ENCODE measurements around the gene RAB14.

RAB14 gene

DNA sequence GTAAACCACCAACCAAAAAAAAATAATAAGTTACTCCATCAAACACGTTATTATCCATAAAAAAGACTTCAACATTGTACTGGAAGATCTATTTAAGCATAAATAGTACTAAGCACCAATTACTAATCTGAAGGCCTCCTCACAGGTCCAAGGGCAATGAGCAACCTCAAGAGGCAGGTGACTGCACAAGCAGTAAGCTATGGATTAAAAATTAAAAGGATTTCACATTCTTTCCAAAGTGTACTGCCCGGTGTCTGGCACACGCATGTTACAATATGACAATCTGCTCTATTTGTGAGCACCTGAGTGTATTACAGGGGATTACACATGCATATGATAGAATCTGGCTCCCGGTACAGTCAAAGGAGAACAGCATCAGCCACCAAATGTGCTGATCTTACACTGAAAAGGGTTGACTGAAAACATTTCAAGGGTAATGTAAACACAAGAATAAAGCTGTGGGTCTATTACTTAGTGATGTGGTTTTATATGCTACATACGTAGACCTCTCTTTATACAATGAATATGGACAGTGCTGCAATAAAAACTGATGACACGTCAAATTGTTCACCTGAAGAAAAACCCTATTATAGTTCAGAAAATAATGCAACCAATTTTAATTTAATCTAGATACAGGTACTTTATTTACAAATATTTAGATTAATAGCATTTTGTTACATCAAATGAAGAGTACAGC is 22.8 kb downstream of the RAB14 start:
- TF ChIP-seq, protein P1, sequence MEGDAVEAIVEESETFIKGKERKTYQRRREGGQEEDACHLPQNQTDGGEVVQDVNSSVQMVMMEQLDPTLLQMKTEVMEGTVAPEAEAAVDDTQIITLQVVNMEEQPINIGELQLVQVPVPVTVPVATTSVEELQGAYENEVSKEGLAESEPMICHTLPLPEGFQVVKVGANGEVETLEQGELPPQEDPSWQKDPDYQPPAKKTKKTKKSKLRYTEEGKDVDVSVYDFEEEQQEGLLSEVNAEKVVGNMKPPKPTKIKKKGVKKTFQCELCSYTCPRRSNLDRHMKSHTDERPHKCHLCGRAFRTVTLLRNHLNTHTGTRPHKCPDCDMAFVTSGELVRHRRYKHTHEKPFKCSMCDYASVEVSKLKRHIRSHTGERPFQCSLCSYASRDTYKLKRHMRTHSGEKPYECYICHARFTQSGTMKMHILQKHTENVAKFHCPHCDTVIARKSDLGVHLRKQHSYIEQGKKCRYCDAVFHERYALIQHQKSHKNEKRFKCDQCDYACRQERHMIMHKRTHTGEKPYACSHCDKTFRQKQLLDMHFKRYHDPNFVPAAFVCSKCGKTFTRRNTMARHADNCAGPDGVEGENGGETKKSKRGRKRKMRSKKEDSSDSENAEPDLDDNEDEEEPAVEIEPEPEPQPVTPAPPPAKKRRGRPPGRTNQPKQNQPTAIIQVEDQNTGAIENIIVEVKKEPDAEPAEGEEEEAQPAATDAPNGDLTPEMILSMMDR (IDR thresholded peaks at IDR 0.05; ENCODE audit: low read depth, low read length): no peak
- Histone ChIP-seq H3K4me3 (ENCODE audit: low read depth, low read length) (no peak overlapping the region), H3K27ac (no peak overlapping the region), H3K36me3 (peaks cover 48% of the 10 kb centered on the region), H3K9me3 (ENCODE audit: severe bottlenecking) (no peaks in the 10 kb centered on the region), H3K27me3 (ENCODE audit: insufficient read depth, low read depth, severe bottlenecking) (no peaks in the 10 kb centered on the region)
- no peak for DNase-seq

DNA sequence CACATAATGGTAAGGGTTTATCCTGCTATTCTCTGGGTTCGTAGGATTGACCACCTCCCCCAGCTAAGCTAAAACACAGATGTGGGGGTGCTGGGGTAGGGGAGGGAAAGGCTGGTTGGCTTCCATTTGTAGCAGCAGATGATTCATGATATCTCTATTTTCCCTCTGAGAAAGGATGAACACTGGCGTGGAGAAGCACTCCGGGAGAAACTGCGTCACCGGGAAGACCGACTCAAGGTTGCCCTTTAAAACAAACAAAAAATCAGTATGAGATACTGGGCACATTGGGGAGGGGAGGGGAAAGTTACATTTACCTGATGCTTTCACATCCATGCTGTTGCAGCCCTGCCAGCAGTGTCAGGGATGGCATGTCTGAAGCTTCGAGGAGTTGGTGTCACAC is 28.2 kb downstream of the RAB14 start:
- DNase-seq: no peak
- Histone ChIP-seq H3K4me3 (ENCODE audit: low read depth, low read length) (no peak overlapping the region), H3K27ac (no peak overlapping the region), H3K36me3 (peaks cover 72% of the 10 kb centered on the region), H3K9me3 (ENCODE audit: severe bottlenecking) (no peaks in the 10 kb centered on the region), H3K27me3 (ENCODE audit: insufficient read depth, low read depth, severe bottlenecking) (no peaks in the 10 kb centered on the region)
- TF ChIP-seq, protein P1 (IDR thresholded peaks at IDR 0.05; ENCODE audit: low read depth, low read length): no peak

DNA sequence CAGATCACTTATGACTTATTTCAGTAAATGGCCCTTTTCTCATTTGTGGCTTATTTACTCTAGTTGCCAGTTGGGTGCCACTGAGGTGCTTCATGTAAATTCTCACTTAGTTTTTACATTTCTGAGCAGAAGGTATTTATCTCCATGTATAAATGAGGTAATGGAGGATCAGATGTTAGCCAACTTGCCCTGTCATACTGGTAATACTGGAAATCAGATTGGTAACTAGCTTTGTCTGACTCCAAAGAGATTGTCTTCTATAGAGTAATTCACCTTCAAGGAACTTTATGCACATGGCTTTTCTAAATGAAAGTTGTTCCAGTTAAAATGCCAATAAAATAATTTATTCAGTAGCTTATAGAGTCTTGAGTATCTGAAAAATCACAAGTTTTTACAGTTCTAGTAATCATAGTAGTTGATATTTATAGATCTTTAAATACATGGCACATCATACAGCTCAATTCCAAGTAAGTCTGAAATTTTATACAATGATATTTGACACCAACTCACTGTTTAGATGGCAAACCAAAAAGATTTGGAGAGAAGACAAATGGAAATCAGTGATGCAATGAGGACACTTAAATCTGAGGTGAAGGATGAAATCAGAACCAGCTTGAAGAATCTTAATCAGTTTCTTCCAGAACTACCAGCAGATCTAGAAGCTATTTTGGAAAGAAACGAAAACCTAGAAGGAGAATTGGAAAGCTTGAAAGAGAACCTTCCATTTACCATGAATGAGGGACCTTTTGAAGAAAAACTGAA is 28.8 kb downstream of the RAB14 start:
- TF ChIP-seq, protein P1 (IDR thresholded peaks at IDR 0.05; ENCODE audit: low read depth, low read length): no peak
- Histone ChIP-seq H3K36me3 (peaks cover 74% of the 10 kb centered on the region), H3K9me3 (ENCODE audit: severe bottlenecking) (no peaks in the 10 kb centered on the region), H3K27ac (no peak overlapping the region), H3K27me3 (ENCODE audit: insufficient read depth, low read depth, severe bottlenecking) (no peaks in the 10 kb centered on the region), H3K4me3 (ENCODE audit: low read depth, low read length) (no peak overlapping the region)
- DNase-seq: no peak

DNA sequence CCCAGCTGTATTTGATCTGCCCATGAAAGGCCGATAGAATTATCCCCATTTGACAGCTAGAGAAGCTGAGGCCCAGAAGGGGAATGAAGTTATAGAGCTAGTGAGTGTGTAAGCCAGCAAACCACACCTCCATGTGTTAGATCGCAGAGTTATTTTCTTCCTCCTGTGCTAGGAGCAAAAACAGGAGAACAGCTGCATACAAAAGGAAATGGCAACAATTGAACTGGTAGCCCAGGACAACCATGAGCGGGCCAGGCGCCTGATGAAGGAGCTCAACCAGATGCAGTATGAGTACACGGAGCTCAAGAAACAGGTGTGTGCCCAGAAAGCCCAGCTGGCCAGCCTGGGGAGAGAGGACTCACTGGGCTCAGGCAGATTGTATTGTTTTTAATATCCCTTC is 30.4 kb downstream of the RAB14 start:
- Histone ChIP-seq H3K9me3 (ENCODE audit: severe bottlenecking) (no peaks in the 10 kb centered on the region), H3K4me3 (ENCODE audit: low read depth, low read length) (no peak overlapping the region), H3K27me3 (ENCODE audit: insufficient read depth, low read depth, severe bottlenecking) (no peaks in the 10 kb centered on the region), H3K36me3 (peaks cover 80% of the 10 kb centered on the region), H3K27ac (no peak overlapping the region)
- TF ChIP-seq, protein P1 (IDR thresholded peaks at IDR 0.05; ENCODE audit: low read depth, low read length): no peak
- no peak for DNase-seq

DNA sequence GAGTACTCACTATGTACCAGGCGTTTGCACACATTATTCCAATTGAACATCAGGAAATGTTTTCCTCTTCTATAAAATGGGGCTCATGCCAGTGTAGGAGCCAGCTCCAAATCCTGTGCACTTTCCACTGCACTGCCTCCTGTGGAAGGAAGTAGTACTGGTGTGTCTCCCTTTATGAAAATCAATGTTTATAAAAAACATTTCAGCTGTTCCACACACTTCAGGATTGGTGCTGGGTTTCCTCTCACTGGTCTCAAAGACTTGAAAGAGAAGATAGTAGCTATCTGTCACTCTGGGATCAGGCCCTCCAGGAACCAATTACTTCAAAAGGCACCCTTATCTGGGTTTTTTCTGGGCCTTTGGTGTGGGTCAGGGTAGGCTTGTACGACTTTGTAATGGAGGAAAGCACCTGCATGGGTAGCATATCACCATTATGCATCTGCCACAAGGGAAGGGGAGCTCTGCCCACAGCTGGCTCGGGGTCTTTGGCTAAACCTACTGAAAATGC is 32.5 kb downstream of the RAB14 start:
- no peak overlapping the region for H3K27ac ChIP-seq
- no peaks in the 10 kb centered on the region for H3K9me3 ChIP-seq (ENCODE audit: severe bottlenecking)
- no peak for DNase-seq
- TF ChIP-seq, protein P1 (IDR thresholded peaks at IDR 0.05; ENCODE audit: low read depth, low read length): peak; percentile 36
- H3K4me3 ChIP-seq (ENCODE audit: low read depth, low read length): no peak overlapping the region
- no peaks in the 10 kb centered on the region for H3K27me3 ChIP-seq (ENCODE audit: insufficient read depth, low read depth, severe bottlenecking)
- H3K36me3 ChIP-seq: peaks cover 78% of the 10 kb centered on the region
